Ascending aorta (tissue), 2 donors: ENCODE data around the gene PSTPIP1. TPM values are rescaled to one million over a fixed set of nuclear protein-coding genes. Genes with fewer than 3 reads are reported as not detected.

ENCODE experiments used
- DNase-seq, 2 donors: peaks; one replicate each; pipeline ENCODE4 v3.0.0-alpha.2; 2019; ENCODE audit warnings: low spot score in 2 of 2
- H3K27ac ChIP-seq, 2 donors: fragments of 200-600 bp; sonication (generic); one replicate each; pipeline ENCODE4 v1.5.1; 2016 to 2017; ENCODE audit warnings: mild to moderate bottlenecking in 1 of 2
- H3K27me3 ChIP-seq: fragments of 200-600 bp; sonication (generic); one replicate; pipeline ENCODE4 v1.5.1; 2017
- H3K36me3 ChIP-seq, 2 donors: fragments of 200-600 bp; sonication (generic); one replicate each; pipeline ENCODE4 v1.5.1; 2016
- H3K4me1 ChIP-seq, 2 donors: fragments of 200-600 bp; sonication (generic); one replicate each; pipeline ENCODE4 v1.5.1; 2016 to 2017; ENCODE audit warnings: mild to moderate bottlenecking in 1 of 2
- H3K4me3 ChIP-seq, 2 donors: fragments of 200-600 bp; sonication (generic); one replicate each; pipeline ENCODE4 v1.5.1; 2016 to 2017; ENCODE audit warnings: mild to moderate bottlenecking in 1 of 2
- H3K9me3 ChIP-seq, 2 donors: fragments of 200-600 bp; sonication (generic); one replicate each; pipeline ENCODE4 v1.5.1; 2016
- intact Hi-C: fragments of 100-400 bp; cut with DNase I; formaldehyde crosslinking; loops from one replicate; pipeline ENCODE4 v1.15.1; 2023
- total RNA-seq: library from RNA; depleted of rRNA; stranded (reverse); fragments of >200 nt; gene quantifications from one replicate; pipeline ENCODE4 v1.1.0, GENCODE V29; 2016
- TF ChIP-seq, protein P1 (sequence below), 3 experiments: fragments of 200-600 bp in 2 of 3; fragments of 450-650 bp in 1 of 3; sonication (generic) in 2 of 3; IDR thresholded peaks; one replicate each; pipeline ENCODE4 v1.5.1; 2016 to 2019; ENCODE audit warnings: antibody characterized with exemption in 3 of 3, mild to moderate bottlenecking in 1 of 3, moderate library complexity in 1 of 3

The PSTPIP1 gene
- total RNA-seq, 1 donor from 2014 or later: 14.6 TPM

DNA sequence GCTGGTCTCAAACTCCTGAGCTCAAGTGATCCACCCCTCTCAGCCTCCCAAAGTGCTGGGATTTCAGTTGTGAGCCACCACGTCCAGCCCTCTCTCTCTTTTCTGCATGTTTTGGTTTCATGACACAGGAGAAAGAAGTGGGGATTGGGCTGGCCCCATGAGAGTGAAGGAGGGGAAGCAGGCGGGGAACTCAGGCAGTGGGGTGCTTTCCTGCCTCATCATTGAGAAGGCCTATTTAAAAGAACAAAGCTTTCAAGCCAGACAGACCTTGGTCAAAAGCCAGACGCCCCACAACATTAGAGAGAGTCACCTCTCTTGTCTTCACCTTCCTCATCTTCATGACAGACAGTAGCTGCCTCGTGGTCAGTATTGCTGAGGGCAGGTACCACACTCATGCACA, 15.9 kb downstream of the PSTPIP1 start:
- intact Hi-C loops: no loop called here
- Histone ChIP-seq H3K9me3 (no peaks in the 10 kb centered on the region), H3K4me3 (no peak overlapping the region), H3K27ac (no peak overlapping the region), H3K27me3 (no peaks in the 10 kb centered on the region), H3K4me1 (peaks cover 0 to 6% of the 10 kb centered on the region in 2 donors), H3K36me3 (no peaks in the 10 kb centered on the region)
- TF ChIP-seq, protein P1, sequence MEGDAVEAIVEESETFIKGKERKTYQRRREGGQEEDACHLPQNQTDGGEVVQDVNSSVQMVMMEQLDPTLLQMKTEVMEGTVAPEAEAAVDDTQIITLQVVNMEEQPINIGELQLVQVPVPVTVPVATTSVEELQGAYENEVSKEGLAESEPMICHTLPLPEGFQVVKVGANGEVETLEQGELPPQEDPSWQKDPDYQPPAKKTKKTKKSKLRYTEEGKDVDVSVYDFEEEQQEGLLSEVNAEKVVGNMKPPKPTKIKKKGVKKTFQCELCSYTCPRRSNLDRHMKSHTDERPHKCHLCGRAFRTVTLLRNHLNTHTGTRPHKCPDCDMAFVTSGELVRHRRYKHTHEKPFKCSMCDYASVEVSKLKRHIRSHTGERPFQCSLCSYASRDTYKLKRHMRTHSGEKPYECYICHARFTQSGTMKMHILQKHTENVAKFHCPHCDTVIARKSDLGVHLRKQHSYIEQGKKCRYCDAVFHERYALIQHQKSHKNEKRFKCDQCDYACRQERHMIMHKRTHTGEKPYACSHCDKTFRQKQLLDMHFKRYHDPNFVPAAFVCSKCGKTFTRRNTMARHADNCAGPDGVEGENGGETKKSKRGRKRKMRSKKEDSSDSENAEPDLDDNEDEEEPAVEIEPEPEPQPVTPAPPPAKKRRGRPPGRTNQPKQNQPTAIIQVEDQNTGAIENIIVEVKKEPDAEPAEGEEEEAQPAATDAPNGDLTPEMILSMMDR (IDR thresholded peaks at IDR 0.05): no peak
- DNase-seq: no peak

DNA sequence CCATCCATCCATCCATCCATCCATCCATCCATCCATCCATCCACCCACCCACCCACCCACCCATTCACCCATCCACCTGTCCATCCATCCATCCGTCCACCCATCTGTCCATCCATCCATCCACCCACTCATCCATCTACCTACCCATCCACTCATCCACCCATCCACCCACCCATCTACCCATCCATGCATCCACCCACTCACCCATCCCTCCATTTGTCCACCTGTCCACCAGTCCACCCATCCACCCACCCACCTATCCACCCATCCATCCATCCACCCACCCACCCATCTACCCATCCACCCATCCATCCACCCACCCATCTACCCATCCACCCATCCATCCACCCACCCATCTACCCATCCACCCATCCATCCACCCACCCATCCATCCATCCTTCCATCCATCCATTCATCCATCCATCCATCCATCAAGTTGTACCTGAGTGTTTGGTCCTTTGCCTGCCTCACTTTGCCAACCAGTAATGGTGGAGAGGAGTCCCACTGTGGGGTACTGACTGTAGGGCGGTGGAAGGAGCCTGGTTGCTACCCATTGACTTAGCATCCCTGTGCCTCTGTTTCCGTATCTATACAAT, 17.3 kb downstream of the PSTPIP1 start:
- H3K4me3 ChIP-seq: no peak overlapping the region
- peaks cover 0 to 9% of the 10 kb centered on the region in 2 donors for H3K4me1 ChIP-seq
- no peak overlapping the region for H3K27ac ChIP-seq
- intact Hi-C loops: no loop called here
- H3K36me3 ChIP-seq: no peaks in the 10 kb centered on the region
- TF ChIP-seq, protein P1 (IDR thresholded peaks at IDR 0.05): no peak
- no peaks in the 10 kb centered on the region for H3K27me3 ChIP-seq
- DNase-seq: no peak
- H3K9me3 ChIP-seq: no peaks in the 10 kb centered on the region

GRCh38 chr15:77012868-77013267, 17.9 kb downstream of the PSTPIP1 start:
- DNase-seq: no peak
- Histone ChIP-seq H3K4me3 (no peak overlapping the region), H3K27me3 (no peaks in the 10 kb centered on the region), H3K4me1 (peaks cover 0 to 9% of the 10 kb centered on the region in 2 donors), H3K36me3 (no peaks in the 10 kb centered on the region), H3K27ac (no peak overlapping the region), H3K9me3 (no peaks in the 10 kb centered on the region)
- TF ChIP-seq, protein P1 (IDR thresholded peaks at IDR 0.05): no peak
- intact Hi-C loops: no loop called here

- intact Hi-C loops: no loop called here
- no peaks in the 10 kb centered on the region for H3K36me3 ChIP-seq
- DNase-seq: no peak
- H3K4me3 ChIP-seq: no peak overlapping the region
- TF ChIP-seq, protein P1 (IDR thresholded peaks at IDR 0.05): no peak
- no peak overlapping the region for H3K27ac ChIP-seq
- H3K27me3 ChIP-seq: no peaks in the 10 kb centered on the region
- peaks cover 0 to 9% of the 10 kb centered on the region in 2 donors for H3K4me1 ChIP-seq
- no peaks in the 10 kb centered on the region for H3K9me3 ChIP-seq
These were observed 18.8 kb downstream of the PSTPIP1 start for GRCh38 chr15:77013776-77014131.

DNA sequence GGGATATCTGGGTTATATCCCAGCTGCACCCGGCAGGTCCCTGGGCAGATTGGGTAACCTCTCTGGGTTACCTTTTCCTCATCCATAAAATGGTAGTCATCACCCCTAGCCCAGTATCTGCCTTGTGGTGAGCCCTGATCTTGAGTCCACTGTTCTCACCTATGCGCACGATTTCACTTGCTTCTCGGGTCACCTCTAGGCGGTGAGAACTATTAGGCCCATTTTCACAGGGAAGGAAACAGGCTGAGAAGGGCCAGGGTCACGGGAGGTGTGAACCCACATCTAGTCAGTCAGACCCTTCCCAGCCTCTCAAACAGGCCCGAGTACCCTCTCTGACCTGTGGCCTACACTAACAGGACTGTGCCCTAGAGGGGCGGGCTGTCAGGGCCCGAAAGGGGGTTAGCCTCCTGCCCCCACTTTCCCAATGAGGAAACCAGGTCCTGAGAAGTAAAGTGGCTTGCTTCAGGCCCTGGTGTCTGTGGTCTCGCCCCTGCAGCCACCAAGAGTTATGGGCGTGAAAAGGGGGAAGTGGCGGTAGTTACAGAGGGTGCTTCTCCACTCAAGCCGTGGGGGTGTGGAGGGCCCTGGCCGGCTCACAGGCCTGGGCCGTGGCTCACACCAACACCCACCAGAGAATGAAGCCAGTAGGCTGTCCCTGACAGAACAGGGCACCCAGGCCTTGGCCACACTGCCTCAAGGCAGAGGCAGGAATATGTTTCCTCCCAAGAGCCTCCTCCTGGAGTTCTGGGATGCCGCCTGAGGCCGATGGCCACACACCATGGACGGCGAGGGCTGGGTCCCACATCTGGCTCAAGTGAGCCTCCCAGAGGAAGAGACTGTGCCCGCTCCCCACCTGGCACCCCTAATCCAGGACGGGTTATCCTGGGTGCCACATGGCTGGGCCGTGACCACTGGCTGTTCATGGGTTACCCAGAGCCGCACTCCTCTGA, 19.5 kb downstream of the PSTPIP1 start:
- H3K27ac ChIP-seq: no peak overlapping the region
- H3K27me3 ChIP-seq: no peaks in the 10 kb centered on the region
- DNase-seq: no peak
- TF ChIP-seq, protein P1 (IDR thresholded peaks at IDR 0.05): no peak
- H3K9me3 ChIP-seq: no peaks in the 10 kb centered on the region
- peaks cover 0 to 3% of the 10 kb centered on the region in 2 donors for H3K36me3 ChIP-seq
- intact Hi-C loops: no loop called here
- no peak overlapping the region for H3K4me3 ChIP-seq
- peaks cover 0 to 7% of the 10 kb centered on the region in 2 donors for H3K4me1 ChIP-seq
